ENCODE results near the gene OPHN1.

DNA sequence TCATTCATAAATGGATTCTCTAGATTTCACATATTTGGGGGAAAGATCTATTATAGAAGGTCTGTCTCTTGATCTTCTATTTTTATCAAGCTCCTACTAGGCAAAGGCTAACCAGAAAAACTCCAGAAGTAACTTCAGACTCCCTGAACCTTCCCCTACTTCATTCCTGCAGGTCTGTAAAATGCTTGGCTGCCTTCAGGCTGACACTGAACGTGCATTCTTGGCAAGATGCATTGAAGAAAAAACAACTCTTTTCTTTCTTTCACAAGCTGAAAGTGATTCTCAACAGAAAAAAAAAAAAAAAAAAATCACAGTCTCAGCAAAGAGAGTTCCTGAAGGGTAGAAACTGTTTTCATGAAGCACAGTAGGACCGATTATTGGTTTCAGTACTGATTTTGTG lies 12.7 kb downstream of the OPHN1 start:
- TF ChIP-seq FOS (IDR thresholded peaks at IDR 0.05; ENCODE audit: borderline replicate concordance, extremely low read depth, insufficient read length) (no peak), CHD1 (IDR thresholded peaks at IDR 0.05; ENCODE audit: low read depth, low read length) (no peak), ESRRA (IDR thresholded peaks at IDR 0.05; ENCODE audit: low read length) (no peak)
- TF ChIP-seq, protein P1, sequence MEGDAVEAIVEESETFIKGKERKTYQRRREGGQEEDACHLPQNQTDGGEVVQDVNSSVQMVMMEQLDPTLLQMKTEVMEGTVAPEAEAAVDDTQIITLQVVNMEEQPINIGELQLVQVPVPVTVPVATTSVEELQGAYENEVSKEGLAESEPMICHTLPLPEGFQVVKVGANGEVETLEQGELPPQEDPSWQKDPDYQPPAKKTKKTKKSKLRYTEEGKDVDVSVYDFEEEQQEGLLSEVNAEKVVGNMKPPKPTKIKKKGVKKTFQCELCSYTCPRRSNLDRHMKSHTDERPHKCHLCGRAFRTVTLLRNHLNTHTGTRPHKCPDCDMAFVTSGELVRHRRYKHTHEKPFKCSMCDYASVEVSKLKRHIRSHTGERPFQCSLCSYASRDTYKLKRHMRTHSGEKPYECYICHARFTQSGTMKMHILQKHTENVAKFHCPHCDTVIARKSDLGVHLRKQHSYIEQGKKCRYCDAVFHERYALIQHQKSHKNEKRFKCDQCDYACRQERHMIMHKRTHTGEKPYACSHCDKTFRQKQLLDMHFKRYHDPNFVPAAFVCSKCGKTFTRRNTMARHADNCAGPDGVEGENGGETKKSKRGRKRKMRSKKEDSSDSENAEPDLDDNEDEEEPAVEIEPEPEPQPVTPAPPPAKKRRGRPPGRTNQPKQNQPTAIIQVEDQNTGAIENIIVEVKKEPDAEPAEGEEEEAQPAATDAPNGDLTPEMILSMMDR (IDR thresholded peaks at IDR 0.05 in 2 of 3, conservative IDR thresholded peaks at IDR 0.05 in 1 of 3; ENCODE audit: control insufficient read depth in 2 of 3, extremely low read depth in 1 of 3, insufficient read depth in 1 of 3, low read depth in 3 of 3, low read length in 3 of 3): no peak
- TF ChIP-seq, protein P2, sequence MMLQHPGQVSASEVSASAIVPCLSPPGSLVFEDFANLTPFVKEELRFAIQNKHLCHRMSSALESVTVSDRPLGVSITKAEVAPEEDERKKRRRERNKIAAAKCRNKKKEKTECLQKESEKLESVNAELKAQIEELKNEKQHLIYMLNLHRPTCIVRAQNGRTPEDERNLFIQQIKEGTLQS (IDR thresholded peaks at IDR 0.05; ENCODE audit: borderline replicate concordance, extremely low read depth, low read depth, low read length): no peak
